ENCODE measurements around the gene IPO9.

Gene IPO9

DNA sequence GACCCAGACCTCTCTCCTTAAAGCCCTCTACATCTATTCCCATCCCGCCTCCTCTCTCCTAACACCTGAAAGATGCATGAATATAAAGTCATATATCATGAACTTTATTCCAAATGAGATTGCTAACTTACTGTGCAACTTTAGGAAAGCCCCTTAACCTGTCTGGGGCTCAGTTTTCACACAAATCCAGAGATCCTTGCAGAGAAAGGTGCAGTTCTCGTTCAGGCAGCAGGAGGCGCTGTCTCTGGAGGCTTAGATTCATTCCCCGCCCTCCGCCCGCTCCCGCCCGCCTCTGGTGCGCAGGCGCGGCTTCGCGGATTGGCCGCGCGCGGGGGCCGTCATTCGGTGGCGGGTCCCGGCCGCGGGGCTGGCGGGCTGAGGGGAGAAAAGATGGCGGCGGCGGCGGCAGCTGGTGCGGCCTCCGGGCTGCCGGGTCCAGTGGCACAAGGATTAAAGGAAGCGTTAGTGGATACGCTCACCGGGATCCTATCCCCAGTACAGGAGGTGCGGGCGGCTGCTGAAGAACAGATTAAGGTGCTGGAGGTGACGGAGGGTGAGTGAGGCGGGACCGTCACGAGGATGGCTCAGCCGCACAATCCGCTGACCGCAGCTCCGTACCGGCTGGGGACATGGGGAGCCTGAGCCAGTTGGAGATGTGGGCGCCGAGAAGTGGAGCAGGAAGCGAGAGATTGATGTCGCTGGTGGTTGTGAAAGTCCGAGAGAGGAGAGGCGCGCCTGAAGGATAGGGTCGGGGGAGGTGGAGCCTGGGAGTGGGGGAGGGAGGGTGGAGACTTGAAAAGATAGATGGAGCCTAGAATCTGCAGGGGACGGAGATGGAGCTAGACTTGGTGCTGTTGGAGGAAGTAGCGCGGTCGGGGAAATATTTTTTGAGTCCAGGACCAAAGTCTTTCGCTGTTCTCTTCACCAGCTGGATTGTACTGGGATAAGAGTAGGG, at the start of gene IPO9:
Gene IPO9, plus strand, starts transcription at position 338 of the 955 bp plus-strand sequence. Its CDS starts 53 bp downstream, at position 391.
- DNase-seq (ENCODE audit: low read depth, low spot score) = peak; percentile 90

DNA sequence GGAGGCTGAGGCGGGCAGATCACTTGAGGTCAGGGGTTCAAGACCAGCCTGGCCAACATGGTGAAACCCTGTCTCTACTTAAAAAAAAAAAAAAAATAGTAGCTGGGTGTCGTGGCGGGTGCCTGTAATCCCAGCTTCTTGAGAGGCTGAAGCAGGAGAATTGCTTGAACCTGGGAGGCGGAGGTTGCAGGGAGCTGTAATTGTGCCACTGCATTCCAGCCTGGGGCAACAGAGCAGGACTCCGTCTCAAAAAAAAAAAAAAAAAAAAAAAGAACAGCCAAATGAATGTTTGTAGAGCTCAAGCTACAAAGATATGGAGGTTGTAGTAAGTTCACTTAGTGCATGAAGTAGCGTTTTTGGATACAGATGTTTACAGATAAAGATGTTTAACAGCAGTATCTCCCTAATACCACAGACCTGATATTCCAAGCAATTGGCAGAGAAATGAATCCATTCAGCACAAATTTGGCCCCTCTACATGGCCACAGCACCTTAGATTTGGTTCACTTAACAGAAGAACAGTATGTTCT, 49.5 kb upstream of the IPO9 start:
- DNase-seq (ENCODE audit: low read depth, low spot score) = no peak

- no peak for DNase-seq (ENCODE audit: low read depth, low spot score)
These were observed 48.0 kb upstream of the IPO9 start for GRCh38 chr1:201780952-201781351.

DNA sequence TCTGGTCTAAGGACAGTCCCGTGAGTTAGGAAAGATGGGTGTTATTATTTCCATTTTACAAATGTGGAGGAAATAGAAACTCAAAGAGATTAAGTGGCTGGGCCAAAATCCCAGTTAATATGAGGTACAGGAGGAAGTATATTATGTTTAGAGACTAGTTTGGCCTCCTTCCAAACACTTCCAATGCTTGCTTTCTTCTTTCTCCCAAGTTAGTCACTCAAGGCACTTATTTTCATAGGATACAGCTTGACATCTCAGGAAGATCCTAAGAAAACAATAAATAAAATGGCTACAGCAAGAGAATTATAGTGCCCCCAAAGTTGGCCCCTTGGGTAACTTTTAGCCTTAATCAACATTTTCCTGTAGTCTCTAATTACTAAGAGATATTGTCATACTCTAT, 47.5 kb upstream of the IPO9 start:
- no peak for DNase-seq (ENCODE audit: low read depth, low spot score)

DNA sequence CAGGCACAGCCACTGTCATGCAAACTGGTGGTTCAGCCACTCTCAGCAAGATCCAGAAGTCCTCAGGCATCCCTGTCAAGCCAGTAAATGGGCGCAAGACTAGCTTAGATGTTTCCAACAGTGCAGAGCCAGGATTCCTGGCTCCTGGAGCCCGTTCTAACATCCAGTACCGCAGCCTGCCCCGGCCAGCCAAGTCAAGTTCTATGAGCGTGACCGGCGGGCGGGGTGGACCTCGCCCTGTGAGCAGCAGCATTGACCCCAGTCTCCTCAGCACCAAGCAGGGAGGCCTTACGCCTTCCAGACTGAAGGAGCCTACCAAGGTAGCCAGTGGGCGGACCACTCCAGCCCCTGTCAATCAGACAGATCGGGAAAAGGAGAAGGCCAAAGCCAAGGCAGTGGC, 46.6 kb upstream of the IPO9 start:
- no peak for DNase-seq (ENCODE audit: low read depth, low spot score)

DNA sequence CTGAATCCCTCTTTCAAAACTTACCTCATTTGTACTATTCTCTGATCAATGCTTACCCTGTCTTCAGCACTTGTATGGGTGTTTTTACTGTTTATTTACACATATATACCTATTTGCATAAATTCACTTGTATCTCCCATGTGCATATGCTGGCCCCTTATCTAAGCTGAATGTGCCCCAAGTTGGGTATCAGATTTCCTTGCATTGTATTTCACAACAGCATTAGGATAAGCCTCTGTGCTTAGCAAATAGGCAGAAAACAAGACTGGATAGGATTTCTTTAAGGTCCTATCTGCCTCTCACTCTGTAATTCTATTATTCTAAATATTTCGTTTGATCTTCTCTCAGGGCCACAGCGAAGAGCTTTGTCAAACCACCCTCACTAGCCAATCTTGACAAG, 45.9 kb upstream of the IPO9 start:
- no peak for DNase-seq (ENCODE audit: low read depth, low spot score)

- no peak for DNase-seq (ENCODE audit: low read depth, low spot score)
These were observed 45.4 kb upstream of the IPO9 start for GRCh38 chr1:201783572-201783971.

- DNase-seq (ENCODE audit: low read depth, low spot score) = no peak
These were observed 43.7 kb upstream of the IPO9 start for GRCh38 chr1:201785291-201785690.

DNA sequence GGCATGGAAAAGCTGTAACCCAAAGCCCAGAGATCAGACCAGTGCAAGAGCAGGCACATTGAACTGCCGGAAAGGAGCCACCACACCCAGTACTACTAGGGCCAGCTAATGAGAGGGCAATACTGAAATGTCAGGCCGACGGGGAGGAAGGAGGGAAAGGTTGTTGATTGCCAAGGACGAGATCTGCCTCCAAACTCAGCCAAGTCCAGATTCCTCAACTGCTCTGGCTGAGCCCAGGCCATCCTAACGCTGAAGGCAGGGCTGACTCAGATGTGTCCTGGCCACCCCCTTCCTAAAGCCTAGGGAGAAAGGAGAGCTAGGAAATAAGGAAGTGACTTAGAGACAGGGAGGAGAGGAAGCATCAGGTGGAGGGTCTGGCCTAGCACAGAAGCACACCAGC, 42.1 kb upstream of the IPO9 start:
- no peak for DNase-seq (ENCODE audit: low read depth, low spot score)

- no peak for DNase-seq (ENCODE audit: low read depth, low spot score)
These were observed 40.7 kb upstream of the IPO9 start for GRCh38 chr1:201788296-201788695.

DNA sequence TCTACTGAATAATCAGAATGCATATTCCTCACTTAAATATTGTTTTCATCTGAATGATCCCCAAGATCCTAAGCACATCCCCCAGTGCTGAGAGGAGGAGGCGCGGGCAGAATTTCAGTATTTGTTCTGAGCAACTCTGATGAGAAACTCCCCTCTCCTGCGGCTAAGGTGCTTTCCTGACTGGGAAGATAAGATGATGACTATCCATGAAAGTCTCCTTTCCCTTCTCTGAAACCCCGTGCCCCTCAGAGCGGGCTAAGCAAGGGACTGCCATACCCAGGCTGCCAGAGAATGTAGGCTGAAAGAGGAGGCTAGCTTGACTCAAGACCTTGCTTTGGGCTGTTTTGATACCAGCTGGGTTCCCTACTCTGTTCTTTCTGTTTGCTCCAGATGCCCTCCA, 39.7 kb upstream of the IPO9 start:
- no peak for DNase-seq (ENCODE audit: low read depth, low spot score)

DNA sequence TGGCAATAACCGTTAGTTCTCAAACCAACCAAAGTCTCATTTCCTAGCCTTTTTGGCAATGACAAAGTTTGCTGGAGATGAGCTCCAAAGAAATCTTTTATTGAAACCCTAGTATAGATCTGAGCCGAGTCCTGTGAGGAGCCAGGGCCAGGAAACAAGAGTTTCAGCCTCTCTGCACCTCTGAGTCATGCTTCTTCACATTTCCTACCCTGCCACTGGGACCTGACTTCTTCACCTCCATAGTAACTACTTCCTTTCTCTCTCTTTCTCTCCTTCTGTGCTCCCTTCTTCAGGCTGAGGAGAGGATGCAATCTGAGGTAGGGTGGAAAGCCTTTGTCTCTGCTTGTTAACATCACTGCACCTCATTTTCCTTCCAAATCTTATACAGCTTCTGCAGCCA, 38.7 kb upstream of the IPO9 start:
- DNase-seq (ENCODE audit: low read depth, low spot score) = peak; percentile 26

DNA sequence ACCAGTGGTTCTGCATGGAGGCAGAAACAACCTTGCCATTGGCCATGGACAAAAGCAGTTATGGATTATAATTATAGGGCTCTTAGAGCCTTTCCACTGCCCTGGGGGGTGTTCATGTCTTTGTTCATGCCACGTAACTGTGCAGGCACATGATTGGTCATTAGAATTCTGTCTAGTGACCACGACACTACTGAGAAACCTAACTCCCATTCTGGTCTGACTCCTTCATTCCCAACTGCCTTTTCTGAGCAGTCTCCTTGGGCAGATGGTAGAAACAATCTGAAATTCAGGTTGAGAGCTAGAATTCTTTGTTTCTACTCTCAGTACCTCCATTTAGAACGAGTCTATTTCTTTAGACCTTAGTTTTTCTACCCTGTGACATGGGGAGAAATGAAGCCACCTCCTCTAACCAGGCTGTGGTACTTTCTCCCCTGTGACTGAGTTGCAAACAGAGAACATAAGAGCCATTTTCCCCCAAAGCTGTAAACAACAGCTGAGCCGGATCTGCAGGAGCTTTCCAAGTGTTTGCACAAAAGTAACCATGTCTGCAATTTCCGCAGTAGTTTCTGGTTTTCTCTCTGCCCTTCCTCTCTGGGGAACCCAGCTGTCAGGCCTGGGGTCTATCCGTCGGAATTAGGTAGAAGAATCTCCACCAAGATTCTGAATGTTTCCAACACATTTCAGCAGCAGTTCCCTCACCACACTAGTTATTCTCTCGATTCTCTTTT, 37.7 kb upstream of the IPO9 start:
- peak; percentile 33 for DNase-seq (ENCODE audit: low read depth, low spot score)

DNA sequence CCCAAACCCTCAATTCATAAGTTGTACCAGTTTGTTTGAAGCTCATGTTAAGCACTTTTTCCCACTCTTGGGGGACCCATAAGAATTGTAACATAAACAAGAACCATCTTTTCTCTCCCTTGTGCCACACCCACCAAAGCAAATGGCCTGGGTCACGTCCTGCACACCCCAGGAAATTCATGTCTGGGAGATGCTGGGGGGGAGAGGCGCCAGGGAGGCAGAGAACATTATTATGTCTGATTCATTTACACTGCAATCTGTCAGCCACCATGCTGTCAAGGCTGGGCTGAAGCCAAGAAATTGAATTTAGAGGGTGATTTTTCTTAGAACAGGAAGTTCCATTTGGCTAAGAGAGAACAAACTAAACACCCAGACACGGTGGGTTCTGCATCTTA, 37.2 kb upstream of the IPO9 start:
- DNase-seq (ENCODE audit: low read depth, low spot score) = peak; percentile 75

DNA sequence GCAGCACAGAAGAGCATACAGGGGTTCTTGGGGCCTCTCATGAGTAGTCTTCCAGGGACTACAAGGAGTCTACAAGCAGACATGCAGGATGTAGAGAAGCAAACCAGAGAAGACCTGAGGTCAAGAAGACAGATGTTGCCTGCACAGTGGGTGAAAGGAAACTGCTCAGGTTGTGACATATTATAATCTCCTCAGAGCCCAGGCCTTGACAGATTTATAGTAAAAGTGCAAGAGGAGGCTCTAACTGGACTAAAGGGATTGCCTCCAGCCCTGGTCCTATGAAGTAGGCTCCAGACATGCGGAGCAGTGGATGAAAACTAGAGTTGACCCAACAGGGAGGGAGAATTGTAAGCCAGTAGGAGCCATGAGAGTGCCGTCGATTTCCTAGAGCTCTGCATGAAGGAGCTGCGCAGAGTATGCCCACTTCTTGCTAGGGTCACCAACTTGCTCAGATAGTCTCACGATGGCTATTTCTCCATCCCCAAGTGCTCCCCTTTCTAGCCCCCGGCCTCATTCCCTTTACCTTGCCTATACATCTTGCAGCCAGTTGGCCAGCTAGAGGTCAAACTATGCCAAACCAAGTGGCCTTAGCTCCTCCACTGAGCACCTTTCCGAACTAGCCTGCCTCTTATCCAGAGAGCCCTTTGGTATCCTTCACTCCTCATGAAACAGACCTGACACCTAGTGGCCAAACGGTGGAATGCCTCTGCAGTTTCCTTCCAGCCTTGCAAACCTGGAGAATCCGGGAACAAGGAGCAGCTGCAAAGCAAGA, 36.2 kb upstream of the IPO9 start:
- peak; percentile 80 for DNase-seq (ENCODE audit: low read depth, low spot score)

DNA sequence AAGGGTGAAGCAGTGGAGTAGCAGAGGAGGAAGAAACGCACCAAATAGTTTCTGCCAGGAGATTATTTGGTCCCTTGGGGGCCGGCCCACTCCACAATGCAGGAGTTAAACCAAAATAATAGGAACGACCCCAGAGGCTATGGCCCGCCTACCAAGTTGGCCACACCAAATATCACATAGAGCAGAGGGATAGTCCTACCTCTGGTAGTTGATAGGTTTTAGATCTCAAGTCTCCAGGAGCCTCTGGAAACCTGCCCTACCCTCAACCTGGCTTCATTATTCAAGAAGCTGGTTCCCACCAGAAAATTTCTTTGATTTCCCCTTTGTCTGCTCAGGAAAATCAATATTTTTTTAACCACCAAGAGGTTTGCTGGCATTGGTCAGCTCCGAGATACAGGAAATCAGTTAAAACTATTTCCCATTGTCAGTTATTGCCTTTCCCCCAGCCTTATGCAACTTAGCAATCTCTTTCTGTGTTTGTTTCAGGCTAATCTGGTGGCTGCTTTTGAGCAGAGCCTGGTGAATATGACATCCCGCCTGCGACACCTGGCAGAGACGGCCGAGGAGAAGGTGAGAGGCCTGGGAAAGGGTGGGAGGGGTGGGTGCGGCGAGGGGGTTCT, 35.5 kb upstream of the IPO9 start:
- no peak for DNase-seq (ENCODE audit: low read depth, low spot score)

DNA sequence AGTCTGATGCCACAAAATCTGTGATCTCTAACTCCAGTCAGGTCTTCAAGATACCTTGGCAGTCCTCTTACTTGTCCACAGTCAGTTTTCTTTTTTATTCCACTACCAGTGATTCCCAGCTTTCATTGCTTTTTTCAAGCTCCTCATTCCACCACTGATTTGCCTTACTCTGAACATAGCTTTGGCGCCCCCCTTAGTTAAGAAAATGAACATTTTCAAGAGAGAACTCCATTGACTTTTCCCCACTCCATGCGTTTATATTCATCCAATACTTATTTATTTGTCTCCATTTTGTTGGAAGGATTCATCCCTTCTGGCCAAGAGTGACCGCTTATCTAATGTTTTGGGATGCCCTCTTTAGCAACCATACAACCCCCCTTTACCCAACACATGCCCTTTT, 33.9 kb upstream of the IPO9 start:
- DNase-seq (ENCODE audit: low read depth, low spot score) = no peak

DNA sequence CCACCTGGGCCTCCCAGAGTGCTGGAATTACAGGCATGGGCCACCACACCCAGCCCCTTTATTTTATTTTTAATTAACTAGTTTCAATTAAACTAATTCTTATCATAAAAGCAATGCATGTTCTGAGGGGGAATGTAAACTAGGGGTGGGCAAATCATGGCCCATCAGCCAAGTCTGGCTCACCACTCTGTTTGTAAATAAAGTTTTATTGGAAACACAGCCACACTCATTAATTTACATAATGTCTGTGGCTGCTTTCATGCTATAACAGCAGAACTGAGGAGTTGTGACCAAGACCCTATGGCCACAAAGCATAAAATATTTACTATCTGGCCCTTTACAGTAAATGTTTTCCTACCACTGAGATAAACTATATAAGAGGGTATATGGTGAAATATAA, 28.7 kb upstream of the IPO9 start:
- no peak for DNase-seq (ENCODE audit: low read depth, low spot score)

DNA sequence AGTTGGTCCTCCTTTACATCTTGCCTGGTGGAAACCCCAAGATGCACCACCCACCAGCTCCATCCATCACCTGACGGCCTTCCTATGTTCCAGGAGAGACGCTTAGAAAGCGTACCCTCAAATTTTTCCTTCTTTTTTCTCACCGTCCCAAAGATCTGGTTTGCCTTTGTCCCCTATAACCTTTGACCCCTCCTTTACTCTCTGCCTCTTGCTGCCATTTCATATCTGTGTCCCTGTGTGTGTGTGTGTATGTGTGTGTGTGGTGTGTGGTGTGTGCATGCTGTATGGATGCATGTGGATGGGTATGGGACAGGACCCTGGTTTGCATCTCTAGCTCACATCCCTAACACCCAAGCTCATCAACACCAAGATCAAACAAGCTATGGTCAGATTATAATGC, 22.2 kb upstream of the IPO9 start:
- DNase-seq (ENCODE audit: low read depth, low spot score) = no peak

- no peak for DNase-seq (ENCODE audit: low read depth, low spot score)
These were observed 20.9 kb upstream of the IPO9 start for GRCh38 chr1:201807958-201808632.

GRCh38 chr1:201808633-201808990, 20.3 kb upstream of the IPO9 start:
- no peak for DNase-seq (ENCODE audit: low read depth, low spot score)
